Stimulated activated CD8-positive, alpha-beta memory T cell treated with anti-CD3 and anti-CD28 coated beads, Interleukin-4, amount 100 ng/mL, for 24 hours (primary cell): Measurements from ENCODE around the gene POU3F2.

ENCODE experiments used
- DNase-seq: peaks from one replicate; pipeline ENCODE4 v3.0.0-alpha.2; 2020; ENCODE audit warnings: low read depth

Gene POU3F2

GRCh38 chr6:98831057-98831958 is 3.1 kb upstream of the POU3F2 start:
- no peak for DNase-seq

- no peak for DNase-seq
Measured at GRCh38 chr6:98831959-98832283, 2.5 kb upstream of the POU3F2 start.

GRCh38 chr6:98832284-98833056 is 1.9 kb upstream of the POU3F2 start:
- DNase-seq = no peak

GRCh38 chr6:98833057-98833306 is 1.4 kb upstream of the POU3F2 start:
- DNase-seq = no peak

GRCh38 chr6:98833307-98834059 is 891 bp upstream of the POU3F2 start:
- no peak for DNase-seq

- DNase-seq = no peak
Measured at GRCh38 chr6:98835149-98836024, 1.0 kb downstream of the POU3F2 start.

- no peak for DNase-seq
Measured at GRCh38 chr6:98836025-98836961, 1.9 kb downstream of the POU3F2 start.

GRCh38 chr6:98836962-98837944 is 2.9 kb downstream of the POU3F2 start:
- no peak for DNase-seq

- no peak for DNase-seq
Measured at GRCh38 chr6:98838032-98838431, 3.7 kb downstream of the POU3F2 start.

- no peak for DNase-seq
Measured at GRCh38 chr6:98838975-98839374, 4.6 kb downstream of the POU3F2 start.

- no peak for DNase-seq
Measured at GRCh38 chr6:98839781-98840361, 5.5 kb downstream of the POU3F2 start.

GRCh38 chr6:98840385-98840784 is 6.0 kb downstream of the POU3F2 start:
- DNase-seq = no peak

- no peak for DNase-seq
Measured at GRCh38 chr6:98840996-98841513, 6.7 kb downstream of the POU3F2 start.

- DNase-seq = no peak
Measured at GRCh38 chr6:98841621-98842341, 7.4 kb downstream of the POU3F2 start.

GRCh38 chr6:98842342-98843180 is 8.2 kb downstream of the POU3F2 start:
- DNase-seq = no peak

GRCh38 chr6:98843271-98844243 is 9.2 kb downstream of the POU3F2 start:
- no peak for DNase-seq
